Measurements from ENCODE around the gene TRIM60.
"Not testable (repeated sequence)": the region's sequence is repeated elsewhere in the genome, so short reads cannot be mapped to it uniquely, and the experiment has no call there.

The TRIM60 gene

GRCh38 chr4:165031436-165032211 is at the start of gene TRIM60:
Gene TRIM60, plus strand, starts transcription at chr4:165031999. Its CDS starts 8,074 bp downstream, at chr4:165040073.
- no peak for DNase-seq

GRCh38 chr4:164989471-164989870 is 42.3 kb upstream of the TRIM60 start:
- no peak for DNase-seq

- not testable (repeated sequence) for DNase-seq
Measured at GRCh38 chr4:164990786-164991185, 41.0 kb upstream of the TRIM60 start.

GRCh38 chr4:164996123-164996522 is 35.7 kb upstream of the TRIM60 start:
- DNase-seq, result not testable (repeated sequence)

- DNase-seq, result no peak
Measured at GRCh38 chr4:164997324-164997723, 34.5 kb upstream of the TRIM60 start.

GRCh38 chr4:164997941-164998340 is 33.9 kb upstream of the TRIM60 start:
- no peak for DNase-seq

- not testable (repeated sequence) for DNase-seq
Measured at GRCh38 chr4:164998526-164999080, 33.2 kb upstream of the TRIM60 start.

GRCh38 chr4:165001957-165002356 is 29.8 kb upstream of the TRIM60 start:
- not testable (repeated sequence) for DNase-seq

GRCh38 chr4:165005352-165005925 is 26.4 kb upstream of the TRIM60 start:
- DNase-seq, result no peak

GRCh38 chr4:165006456-165006855 is 25.3 kb upstream of the TRIM60 start:
- DNase-seq, result no peak

GRCh38 chr4:165006886-165007285 is 24.9 kb upstream of the TRIM60 start:
- DNase-seq, result no peak

GRCh38 chr4:165009493-165010227 is 22.1 kb upstream of the TRIM60 start:
- DNase-seq, result no peak

GRCh38 chr4:165010487-165010886 is 21.3 kb upstream of the TRIM60 start:
- DNase-seq, result no peak

GRCh38 chr4:165010991-165011390 is 20.8 kb upstream of the TRIM60 start:
- no peak for DNase-seq

- no peak for DNase-seq
Measured at GRCh38 chr4:165011403-165011802, 20.4 kb upstream of the TRIM60 start.

- no peak for DNase-seq
Measured at GRCh38 chr4:165013691-165014090, 18.1 kb upstream of the TRIM60 start.

- no peak for DNase-seq
Measured at GRCh38 chr4:165016971-165017370, 14.8 kb upstream of the TRIM60 start.

- DNase-seq, result not testable (repeated sequence)
Measured at GRCh38 chr4:165019995-165020394, 11.8 kb upstream of the TRIM60 start.

- DNase-seq, result not testable (repeated sequence)
Measured at GRCh38 chr4:165025782-165026181, 6.0 kb upstream of the TRIM60 start.

- DNase-seq, result no peak
Measured at GRCh38 chr4:165027762-165028402, 3.9 kb upstream of the TRIM60 start.

GRCh38 chr4:165048170-165048569 is 16.4 kb downstream of the TRIM60 start:
- DNase-seq, result no peak

GRCh38 chr4:165052627-165053026 is 20.8 kb downstream of the TRIM60 start:
- DNase-seq, result no peak

- no peak for DNase-seq
Measured at GRCh38 chr4:165053645-165054044, 21.8 kb downstream of the TRIM60 start, which contains the start of gene TRIM75. Gene TRIM75, plus strand, starts transcription at chr4:165053866. Its CDS starts 5,282 bp downstream, at chr4:165059148.
